ENCODE data around the gene TGFBR3L.
A peak's percentile ranks its signal among the peaks of the same experiment; 100 is the strongest.

TGFBR3L gene

DNA sequence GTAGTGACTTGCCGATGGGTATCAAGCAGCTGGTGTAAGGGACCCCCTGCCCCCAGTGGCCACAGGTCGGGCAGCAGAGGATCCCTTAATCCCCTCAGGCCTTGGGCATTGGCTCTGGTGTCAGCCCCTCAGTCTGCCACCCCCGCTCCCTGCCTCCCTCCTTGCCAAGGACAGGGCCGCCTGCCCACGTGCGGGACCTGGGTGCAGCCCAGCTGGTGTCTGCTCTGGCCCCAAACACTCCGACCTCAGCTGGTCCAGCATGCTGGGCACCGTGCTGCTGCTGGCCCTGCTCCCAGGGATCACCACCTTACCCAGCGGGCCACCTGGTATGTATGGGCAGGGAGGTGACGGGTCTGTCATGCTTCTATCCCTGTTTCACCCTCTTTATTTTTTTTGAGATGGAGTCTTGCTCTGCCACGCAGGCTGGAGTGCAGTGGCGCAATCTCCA is at the start of gene TGFBR3L:
TSS of gene TGFBR3L (plus strand) at position 233 of the 448 bp plus-strand sequence.
- DNase-seq: no peak

DNA sequence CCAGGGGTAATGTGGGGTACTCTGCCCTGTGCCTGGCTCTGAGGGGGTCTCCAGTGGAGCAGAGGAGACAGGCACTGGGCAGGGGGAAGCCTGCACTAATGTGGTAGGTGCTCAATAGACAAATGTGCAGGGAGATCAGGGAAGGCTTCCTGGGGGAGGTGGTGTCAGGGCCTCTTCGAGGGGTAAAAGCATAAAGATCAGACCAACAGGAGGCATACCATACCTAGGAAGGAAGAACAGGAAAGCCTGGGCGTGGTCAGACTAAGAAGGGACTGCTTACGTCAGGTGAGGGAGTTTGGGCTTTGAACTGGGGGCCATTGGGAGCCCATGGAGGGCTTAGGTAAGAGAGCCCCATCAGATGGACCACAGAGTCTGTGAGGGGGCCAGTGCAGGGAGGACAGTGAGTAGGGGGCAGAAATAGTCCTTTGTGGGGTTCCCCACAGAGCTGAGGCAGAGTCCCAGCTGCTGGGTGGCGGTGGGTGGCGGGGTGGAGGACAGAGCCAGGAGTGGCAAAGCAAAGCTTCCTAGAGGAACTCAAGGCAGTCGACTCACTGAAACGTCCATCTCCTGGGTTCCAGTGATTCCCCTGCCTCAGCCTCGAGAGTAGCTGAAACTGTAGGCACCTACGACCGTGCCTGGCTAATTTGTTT is 49.2 kb upstream of the TGFBR3L start:
- DNase-seq: no peak

DNA sequence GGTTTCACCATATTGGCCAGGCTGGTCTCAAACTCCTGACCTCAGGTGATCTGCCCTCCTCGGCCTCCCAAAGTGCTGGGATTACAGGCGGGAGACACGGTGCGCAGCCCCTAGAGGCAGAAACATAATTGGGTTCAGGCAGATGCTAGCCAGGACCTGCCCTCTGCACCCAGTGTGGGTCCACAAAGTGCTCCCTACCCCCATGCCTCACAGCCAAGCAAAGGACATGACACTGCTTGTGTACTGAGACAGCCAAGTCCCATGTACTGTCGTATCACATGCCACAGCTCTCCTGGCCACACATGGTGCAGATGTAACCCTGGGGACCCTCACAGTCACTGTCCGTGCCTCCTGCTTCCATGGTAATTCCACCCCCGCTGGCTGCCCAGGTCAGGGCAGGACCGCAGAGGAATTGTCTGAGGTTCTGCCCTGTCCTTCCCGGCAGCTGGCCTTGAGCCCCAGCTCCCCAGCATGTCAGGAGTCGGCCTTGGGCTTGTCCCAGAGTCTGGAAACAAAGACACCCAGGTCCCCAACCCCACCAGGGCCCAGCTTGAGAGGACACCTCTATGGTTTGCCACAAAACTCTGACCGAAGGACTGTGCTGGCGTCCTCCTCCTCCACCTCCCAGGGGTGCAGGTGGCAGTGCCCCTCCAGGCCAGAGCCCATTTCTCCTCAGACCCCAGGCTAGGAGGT is 48.1 kb upstream of the TGFBR3L start:
- no peak for DNase-seq

DNA sequence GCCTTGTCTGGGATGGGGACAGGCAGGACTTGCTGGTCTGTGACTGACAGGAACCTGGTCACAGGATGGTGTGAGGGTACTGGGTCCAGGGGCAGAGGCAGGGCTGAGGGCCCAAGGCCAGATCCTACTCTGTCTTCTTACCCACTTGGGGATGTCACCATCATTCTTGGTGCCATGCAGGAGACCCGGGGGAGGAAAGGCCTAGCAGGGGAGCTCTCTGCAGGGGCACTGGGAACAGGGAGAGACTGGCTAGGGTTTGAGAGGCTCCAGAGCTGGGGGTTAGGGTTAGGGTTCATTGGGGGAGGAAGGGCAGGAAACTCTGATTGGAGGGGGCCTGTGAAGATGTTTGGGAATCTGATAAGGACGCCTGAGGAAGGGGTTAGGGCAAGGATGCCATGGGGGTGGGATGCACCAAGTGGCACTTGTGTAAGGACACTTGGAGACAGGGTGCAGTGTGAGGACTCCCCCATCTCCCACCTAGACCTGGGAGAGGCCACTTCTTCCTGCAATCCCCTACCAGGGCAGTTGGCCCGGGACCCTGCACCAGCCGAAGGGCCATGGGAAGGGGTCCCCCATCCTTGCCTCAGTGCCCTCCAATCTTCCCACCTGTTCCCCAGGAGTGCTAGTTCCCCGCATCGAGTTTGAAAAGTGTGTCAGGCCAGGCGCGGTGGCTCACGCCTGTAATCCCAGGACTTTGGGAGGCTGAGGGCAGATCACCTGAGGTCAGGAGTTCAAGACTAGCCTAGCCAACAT is 47.4 kb upstream of the TGFBR3L start:
- no peak for DNase-seq

DNA sequence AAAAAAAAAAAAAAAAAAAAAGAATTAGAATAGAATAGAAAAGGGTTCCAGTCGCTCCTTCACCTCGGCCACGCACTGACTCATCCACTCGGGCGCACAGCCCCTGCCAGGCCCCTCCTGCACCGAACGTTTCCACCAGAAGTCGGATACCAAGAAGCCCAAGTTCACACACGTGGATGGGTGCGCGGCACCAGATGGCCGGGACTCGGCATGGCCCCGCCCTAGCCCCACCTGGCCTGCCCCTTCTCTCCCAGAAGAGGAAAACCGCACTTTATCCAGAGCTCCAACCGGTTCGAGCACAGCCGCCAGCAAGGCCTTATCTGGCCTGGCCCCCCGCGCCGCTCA is 46.3 kb upstream of the TGFBR3L start:
- no peak for DNase-seq

DNA sequence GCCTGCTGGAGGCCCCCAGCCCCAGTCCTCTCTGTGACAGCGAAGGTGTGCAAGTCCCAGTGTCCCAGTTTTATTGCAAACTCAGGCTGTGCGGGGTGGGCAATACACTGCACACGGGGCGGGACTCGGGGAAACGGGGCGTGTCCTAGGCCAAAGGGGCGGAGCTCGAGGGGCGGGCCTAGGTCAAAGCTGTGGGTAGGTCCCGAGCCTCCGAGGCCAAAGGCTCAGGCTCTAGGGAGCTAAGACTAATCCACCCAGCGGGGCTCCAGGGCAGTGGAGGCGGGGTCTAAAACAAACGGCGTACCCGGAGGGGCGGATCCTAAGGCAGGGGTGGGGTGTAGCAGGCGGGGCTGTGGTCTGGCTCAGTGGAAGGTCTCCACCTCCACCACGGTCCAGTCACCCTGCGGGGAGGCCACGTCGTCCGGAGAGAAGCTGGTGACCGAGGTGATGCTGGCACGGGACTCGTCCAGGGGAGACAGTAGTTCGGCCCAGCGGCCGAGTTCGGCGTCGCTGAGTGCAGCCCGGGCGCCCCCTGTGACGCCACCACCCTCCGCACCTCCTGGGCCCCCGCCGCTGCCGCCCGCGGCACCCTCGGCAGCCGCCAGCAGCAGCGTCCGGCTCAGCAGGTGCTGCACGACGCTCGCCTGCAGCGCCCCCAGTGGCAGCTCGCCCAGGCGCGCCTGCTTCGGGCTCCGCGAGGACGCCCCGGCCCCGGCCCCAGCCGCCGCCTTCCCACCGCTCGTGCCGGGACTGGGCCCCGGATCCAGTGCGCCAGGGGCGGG is 45.8 kb upstream of the TGFBR3L start:
- DNase-seq: no peak

DNA sequence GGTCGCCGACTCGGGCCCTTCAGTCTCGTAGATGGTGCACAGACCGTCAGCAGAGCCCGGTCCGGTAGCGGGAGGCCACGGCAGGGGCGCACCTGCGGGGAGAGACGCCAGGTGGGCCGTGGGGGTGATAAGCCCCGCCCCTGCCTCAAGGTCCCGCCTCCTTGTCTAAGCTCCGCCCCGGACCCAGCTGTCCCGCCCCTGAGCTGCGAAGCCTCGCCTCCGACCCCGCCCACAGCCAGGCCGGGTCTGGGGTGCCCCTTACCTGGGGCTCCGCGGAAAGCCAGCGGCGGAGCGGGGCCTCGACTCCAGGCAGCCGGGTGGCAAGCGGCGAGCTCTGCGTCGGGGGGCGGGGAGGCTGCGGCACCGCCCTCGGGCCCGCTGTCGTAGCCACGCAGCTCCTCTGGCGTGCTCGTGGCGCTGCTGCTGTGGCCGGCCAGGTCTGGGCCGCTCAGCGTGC is 45.1 kb upstream of the TGFBR3L start:
- no peak for DNase-seq

DNA sequence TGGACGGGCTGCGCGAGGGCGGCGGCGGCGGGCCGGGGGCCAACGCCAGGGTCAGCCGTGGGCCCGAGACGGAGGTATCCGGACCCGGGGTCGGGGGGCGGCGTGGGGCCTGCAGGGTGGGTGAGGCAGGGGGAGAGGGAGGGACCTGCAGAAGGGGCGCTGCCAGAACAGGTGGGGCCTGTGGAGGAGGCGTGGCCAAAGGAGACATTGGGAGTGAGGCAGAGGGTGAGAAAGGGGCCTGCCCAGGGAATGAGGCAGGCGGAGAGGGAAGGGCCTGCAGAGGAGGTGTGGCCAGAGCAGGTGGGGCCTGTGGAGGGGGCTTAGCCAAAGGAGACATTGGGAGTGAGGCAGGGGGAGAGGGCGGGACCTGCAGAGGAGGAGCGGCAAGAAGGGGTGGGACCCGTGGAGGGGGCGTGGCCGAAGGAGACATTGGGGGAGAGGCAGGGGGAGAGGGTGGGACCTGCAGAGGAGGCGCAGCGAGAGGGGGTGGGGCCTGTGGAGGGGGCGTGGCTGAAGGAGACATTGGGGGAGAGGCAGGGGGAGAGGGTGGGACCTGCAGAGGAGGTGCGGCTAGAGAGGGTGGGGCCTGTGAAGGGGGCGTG is 44.6 kb upstream of the TGFBR3L start:
- peak; percentile 18 for DNase-seq

DNA sequence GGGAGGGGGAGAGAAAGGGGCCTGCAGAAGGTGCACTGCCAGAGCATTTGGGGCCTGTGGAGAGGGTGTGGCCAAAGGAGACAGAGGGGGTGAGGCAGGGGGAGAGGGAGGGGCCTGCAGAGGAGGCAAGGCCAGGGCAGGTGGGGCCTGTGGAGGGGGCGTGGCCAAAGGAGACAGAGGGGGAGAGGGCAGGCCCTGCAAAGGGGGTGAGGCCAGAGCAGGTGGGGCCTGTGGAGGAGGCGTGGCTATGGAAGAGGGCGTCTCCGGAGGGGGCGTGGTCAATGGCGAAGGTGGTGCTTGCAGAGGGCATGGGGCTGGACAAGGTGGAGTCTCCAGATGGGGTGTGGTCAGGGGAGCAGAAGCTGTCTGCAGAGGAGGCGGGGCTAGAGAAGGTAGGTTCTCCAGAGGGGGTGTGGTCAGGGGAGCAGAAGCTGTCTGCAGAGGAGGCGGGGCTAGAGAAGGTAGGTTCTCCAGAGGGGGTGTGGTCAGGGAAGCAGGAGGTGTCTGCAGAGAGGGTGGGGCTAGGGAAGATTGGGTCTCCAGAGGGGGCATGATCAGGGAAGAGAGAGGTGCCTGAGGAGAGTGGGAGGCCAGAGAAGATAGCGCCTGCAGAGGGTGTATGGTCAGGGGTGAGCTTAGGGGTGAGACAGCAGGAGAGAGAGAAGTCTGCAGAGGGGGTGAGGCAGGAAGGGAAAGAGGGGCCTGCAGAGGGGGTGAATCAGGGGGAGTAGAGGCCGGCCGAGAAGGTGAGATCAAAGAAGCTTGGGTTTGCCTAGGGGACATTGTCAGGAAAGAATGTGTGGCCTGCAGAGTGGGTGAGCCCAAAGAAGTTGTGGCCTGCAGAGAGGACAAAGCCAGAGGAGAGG is 43.8 kb upstream of the TGFBR3L start:
- peak; percentile 81 for DNase-seq

DNA sequence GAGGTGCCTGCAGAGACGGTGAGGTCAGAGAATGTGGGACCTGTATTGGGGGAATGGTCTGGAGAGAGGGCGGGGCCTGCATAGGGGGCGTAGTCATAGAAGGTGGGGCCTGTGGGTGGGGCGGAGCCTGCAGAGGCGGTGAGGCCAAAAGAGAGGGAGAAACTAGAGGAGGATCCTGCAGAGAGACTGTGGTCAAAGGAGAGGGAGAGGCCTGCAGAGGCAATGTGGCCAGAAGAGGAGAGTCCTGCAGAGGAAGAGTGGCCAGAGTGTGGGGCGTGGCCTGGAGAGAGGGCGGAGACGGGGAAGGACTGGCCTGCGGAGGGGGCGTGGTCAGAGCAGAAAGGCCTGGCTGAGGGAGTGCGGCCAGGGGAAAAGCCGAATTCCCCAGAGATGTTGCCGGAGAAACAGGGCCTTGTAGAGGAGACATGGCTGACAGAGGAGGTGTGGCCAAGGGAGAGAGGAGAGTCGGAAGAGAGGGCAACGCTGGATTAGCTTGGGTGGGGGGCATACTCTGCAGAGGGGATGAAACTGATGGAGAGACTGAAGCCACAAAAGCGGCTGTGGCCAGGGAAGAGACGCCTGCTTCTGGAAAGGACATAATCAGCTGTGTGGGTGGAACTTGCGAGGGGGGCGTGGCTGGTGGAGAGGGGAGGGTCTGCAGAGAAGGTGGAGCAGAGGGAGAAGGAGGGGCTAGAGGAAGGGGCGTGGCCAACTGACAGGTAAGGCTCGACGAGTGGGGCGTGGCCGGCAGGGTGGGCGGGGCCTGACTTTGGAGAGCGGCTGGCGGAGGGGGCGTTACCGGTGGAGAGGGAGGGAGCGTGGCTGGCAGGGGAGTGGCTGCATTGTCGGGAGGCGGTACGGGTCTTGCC is 43.0 kb upstream of the TGFBR3L start:
- DNase-seq: peak; percentile 94

DNA sequence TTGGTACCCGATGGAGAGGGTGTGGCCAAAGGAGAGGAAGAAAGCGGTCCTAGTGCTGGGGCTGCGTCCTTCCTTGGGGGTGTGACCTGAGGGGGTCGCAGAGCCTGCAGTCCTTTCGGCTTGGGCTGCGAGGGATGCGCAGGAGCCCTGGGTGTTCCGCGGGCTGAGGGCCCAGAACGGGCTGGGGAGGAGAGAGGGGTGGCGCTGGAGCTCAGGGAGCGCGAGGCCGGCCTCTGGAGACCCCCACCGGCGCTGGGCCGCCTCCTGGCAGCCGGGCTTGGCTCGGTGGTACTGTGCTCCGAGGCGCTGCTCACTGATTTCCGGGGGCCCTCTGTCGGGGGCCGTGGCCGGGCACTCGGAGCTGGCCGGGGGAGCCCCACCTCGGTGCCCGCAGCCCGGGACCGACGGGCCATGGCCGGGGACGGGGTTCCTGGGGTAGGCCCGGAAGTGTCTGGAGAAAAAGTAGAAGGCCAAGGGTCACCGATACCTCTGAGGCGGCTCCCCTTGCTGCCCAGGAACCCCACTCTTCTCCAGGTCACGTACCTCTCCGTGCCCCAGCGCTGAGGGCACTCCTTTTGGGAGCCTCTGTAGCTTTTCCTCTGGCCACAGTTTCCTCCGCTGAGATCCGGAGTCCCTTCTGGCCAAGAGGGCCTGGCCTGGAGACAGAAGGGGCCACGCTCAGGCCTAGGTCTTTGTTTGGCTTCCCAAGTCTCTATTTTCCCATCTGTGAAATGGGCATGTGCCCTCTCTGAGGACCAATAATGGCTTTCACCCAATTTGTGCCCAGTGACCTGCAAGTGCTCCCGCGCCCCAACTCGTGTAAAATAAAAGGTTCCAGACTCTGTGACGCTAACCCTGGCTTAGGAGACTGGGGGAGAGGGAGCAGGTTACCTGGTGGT is 42.1 kb upstream of the TGFBR3L start:
- DNase-seq: no peak

DNA sequence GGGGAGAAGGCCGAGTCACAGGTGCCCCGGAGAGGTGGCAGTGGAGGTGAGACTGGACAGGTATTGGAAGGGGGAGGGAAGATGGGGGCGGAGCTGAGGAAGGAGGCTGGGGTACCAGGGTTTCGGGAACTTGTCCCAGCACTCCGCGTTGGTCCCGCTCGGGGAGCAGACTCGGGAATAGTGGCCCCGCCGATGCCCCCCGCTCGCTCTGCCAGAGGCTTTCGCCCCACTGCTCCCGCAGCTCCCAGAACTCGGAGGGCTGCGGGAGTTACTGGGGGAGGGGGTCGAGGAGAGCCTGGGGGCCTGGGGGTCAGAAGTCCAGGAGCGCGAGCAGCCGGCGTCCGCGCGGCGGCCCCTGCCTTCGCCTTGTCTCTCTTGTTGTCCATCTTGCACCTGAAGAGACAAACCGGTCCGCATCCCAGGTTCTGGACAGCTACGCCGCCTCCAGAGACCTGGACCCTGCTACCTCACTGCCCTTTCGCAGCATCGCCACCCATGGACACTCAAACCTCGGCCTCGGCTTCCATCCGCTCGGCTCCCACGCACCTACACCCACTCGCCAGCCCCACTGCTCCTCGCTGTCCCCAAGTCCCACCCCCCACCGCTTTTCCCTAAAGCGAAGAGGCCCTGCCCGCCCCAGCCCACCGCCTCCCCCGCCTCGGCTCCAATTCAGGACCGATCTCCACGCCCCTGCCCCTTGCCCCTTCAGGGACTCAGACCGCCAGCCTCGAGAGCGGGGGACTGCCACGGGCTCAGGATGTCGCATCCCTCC is 41.1 kb upstream of the TGFBR3L start:
- DNase-seq: no peak

DNA sequence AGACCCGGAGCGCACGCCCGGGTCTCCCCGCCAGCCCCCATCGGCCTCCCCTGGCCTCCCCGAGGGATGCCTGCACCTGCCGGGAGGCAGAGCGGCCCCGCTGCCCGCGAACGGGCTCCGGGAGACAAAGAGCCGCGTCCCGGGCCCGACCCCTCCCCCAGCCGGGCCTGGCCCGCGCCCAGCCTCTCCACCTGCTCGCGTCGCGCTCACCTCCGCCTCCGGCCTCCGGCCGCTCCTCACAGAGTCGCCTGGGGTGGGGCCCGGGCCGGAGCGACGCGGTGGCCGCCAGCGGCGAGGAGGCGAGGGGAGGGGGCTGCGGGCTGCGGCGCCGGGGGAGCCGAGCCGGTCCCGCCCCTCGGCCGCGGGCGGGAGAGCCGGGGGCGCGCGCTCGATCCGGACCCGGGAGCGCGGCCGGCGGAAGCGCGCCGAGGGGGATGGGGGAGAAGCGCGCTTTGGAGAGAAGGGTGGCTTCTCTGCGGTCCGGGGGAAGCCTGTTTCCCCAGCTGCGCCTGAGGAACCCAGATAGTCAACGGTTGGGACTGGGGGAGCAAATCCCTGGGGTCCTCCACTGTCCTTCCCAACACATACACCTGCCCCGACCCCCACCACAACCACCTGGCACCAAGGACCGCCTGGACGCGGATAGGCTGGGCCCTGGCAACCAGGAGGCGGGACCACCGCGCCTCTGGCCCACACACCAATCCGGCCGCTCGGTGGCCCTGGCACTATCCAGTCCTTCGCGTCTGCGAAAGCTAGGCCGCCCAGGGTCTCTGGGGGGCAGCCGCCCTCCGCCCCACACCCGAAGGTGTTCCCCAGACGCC is 40.3 kb upstream of the TGFBR3L start, which contains the start of gene PRR36:
TSS of gene PRR36 (minus strand) at position 315 of the 821 bp plus-strand sequence. CDS start 701 bp downstream, outside the sequence.
- peak; percentile 80 for DNase-seq

DNA sequence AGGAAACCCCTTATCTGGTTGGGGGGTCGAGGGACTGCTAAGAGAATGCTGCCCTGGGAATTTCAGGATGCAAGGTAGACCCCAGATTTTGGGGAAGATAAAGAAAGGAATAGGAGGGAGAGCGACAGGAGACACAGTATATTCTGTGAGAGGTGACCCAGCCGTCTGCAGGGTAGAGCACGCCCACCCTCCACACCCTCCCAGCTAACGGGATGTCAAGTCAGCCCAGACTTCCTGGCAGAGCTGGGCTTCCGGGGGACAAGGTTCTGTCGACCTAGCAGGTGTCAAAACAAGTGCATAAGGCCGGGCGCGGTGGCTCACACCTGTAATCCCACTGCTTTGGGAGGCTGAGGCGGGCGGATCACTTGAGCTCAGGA is 39.7 kb upstream of the TGFBR3L start:
- DNase-seq: no peak

DNA sequence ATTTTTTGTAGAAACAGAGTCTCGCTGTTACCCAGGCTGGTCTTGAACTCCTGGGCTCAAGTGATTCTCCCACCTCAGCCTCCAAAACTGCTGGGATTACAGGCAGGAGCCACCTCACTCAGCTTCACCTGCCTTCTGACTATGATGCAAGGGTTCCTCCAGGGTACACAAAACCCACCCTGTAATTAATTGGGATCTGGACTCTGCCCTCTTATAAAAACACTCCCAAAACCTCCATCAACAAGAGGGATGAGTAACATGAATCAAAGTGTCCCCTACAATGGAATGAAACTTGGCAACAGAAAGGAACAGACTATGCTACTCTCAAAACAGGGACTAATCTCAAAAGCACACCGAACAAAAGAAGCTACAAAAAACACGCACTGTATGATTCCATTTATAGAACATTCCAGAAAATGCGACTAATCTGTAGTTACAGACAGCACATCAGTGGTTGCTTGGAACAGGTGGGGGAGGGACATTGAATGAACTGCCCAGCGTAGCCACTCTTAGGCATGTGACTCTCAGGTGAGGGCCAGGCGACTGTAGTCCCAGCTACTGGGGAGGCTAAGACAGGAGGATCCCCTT is 37.3 kb upstream of the TGFBR3L start:
- no peak for DNase-seq

DNA sequence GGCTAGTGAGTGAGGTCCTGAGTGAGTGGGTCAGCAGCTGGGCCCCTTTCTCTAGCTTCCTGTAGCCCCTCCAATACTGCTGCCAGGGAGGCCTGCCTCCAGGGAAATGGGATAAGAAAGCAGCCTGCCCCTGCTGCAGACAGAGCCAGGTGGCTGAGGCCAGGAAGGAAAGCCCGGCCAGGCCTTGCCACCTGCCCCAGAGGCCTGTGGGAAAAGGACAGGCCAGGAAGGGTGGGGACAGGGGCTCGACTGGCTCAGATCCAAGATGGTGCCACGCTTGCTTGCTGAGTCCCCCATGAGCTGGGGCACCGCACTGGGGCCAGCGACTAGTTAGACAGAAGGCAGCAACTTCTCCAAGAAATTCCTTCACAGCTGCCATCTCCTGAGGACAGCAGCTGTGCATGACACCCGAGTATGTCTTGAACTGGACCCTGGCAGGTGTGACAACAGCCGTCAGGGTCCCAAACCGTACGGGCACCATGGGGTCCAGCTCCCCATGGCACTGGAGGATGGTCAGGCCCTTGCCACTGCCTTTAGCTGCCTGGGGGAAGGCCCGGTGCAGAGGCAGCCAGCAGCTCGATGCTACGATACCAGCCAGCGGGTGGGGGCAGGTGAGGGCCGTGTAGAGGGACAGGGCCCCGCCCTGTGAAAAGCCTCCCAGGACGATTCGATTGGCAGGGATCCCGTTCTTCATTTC is 35.4 kb upstream of the TGFBR3L start:
- no peak for DNase-seq

DNA sequence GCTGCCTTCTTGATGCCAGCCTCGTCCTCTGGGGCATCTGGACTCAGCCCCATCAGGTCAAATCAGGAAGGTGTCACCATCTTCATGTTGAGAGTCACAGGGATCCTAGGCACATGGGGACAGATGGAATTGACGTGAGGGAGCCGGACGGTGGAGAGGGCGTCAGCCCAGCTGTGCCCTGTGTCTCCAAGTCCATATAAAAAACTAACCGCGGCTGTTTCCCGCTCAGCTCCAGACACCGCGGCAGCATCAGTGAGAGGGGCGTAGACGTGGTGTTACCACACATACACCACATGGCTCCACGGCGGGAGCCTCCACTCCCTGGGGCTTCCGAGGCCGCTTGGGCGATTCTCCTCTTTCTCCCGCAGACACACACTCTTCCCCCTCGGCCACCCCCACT is 34.8 kb upstream of the TGFBR3L start:
- no peak for DNase-seq

All from DMS153 (cell line).